ENCODE data around the gene UGT1A8. TPM values are rescaled to one million over a fixed set of nuclear protein-coding genes. Genes with fewer than 3 reads are reported as not detected.

UGT1A8 gene
- total and polyA plus RNA-seq, 2 of the 4 experiments (the other 2 are of a cell fraction), result not detected

GRCh38 chr2:233816334-233816733 is 198.9 kb downstream of the UGT1A8 start:
- Histone ChIP-seq H3K14ac (replicated peaks; ENCODE audit: low read depth, low read length) (no peak overlapping the region), H3K27ac (ENCODE audit: insufficient read depth, low read length) (no peak overlapping the region), H2BK15ac (ENCODE audit: low read depth, low read length) (no peak overlapping the region), H3K36me3 (ENCODE audit: control insufficient read depth, insufficient read depth, low read length) (no peaks in the 10 kb centered on the region), H3K4me3 (ENCODE audit: insufficient read depth, low read depth, low read length) (no peak overlapping the region), H3K4ac (ENCODE audit: low read depth, low read length) (no peak overlapping the region), H3K9me3 (ENCODE audit: control insufficient read depth, insufficient read depth, low read length) (no peaks in the 10 kb centered on the region), H3K27me3 (ENCODE audit: control insufficient read depth, insufficient read depth, low read length) (peaks cover 6% of the 10 kb centered on the region; the same call in 1 of the 2 replicates), H2AFZ (replicated peaks; ENCODE audit: low read length, poor library complexity) (no peak overlapping the region), H3K9ac (ENCODE audit: low read depth, low read length) (no peak overlapping the region), H3K56ac (ENCODE audit: extremely low read depth, insufficient read depth, low read length) (no peak overlapping the region), H3K79me1 (ENCODE audit: low read depth in 1 of 2, low read length in 2 of 2) (no peaks in the 10 kb centered on the region), H3K18ac (ENCODE audit: low read depth, low read length) (no peak overlapping the region), H3K4me2 (ENCODE audit: low read depth, low read length) (no peak overlapping the region), H2BK120ac (ENCODE audit: low read depth, low read length) (no peak overlapping the region), H2BK5ac (ENCODE audit: low read depth, low read length, poor library complexity, severe bottlenecking) (no peak overlapping the region), H2BK20ac (ENCODE audit: low read depth, low read length) (no peak overlapping the region), H2AK5ac (ENCODE audit: low read depth, low read length) (no peak overlapping the region), H4K20me1 (ENCODE audit: insufficient read depth, low read length) (no peaks in the 10 kb centered on the region), H3K4me1 (ENCODE audit: control insufficient read depth, insufficient read depth, low read length) (no peaks in the 10 kb centered on the region), H3K23ac (ENCODE audit: low read depth, low read length) (no peak overlapping the region), H2AK9ac (replicated peaks; ENCODE audit: low read depth, low read length, poor library complexity) (no peak overlapping the region), H4K5ac (ENCODE audit: low read depth, low read length) (no peak overlapping the region), H4K91ac (ENCODE audit: insufficient read depth, low read depth, low read length) (no peak overlapping the region), H4K8ac (ENCODE audit: low read depth in 2 of 2, low read length in 2 of 2) (no peak overlapping the region), H3K9me1 (ENCODE audit: insufficient read depth, low read length) (no peaks in the 10 kb centered on the region)
- no peak for DNase-seq
- CTCF ChIA-PET, result no interaction called here
- no CpG with 5 or more reads among the region's 2 CpGs for WGBS, 2 experiments (ENCODE audit: extremely low coverage in 2 of 2, insufficient read length in 1 of 2)
- dilution Hi-C loops (cut with HindIII; ENCODE audit: low sequenced_read_pairs, unreplicated experiment), result no loop called here
- POLR2A ChIA-PET (ENCODE audit: unreplicated experiment), result no interaction called here
- TF ChIP-seq SMC3 (IDR thresholded peaks at IDR 0.05; ENCODE audit: low read depth, low read length) (no peak), CHD1 (IDR thresholded peaks at IDR 0.05; ENCODE audit: low read depth, low read length) (no peak), NFE2L2 (IDR thresholded peaks at IDR 0.05; ENCODE audit: low read depth, low read length) (no peak), MXI1 (IDR thresholded peaks at IDR 0.05; ENCODE audit: borderline replicate concordance, low read depth, low read length) (no peak), POLR2A (IDR thresholded peaks at IDR 0.05; ENCODE audit: low read depth, low read length) (no peak), USF2 (IDR thresholded peaks at IDR 0.05; ENCODE audit: low read depth, low read length) (no peak), CTCF (conservative IDR thresholded peaks at IDR 0.05; ENCODE audit: low read depth, low read length) (no peak), RAD21 (IDR thresholded peaks at IDR 0.05; ENCODE audit: low read length) (no peak), CEBPB (IDR thresholded peaks at IDR 0.05; ENCODE audit: low read depth, low read length) (no peak), ELK1 (IDR thresholded peaks at IDR 0.05; ENCODE audit: borderline replicate concordance, low read depth, low read length) (no peak)
- intact Hi-C loops (cut with micrococcal nuclease), result no loop called here
- BruUV-seq (replicated peaks), result no TSS peak
- in situ Hi-C loops (cut with MboI; ENCODE audit: low sequenced_read_pairs), result no loop called here
- ATAC-seq (ENCODE audit: low read depth), result no peak

All from IMR-90 (cell line).